CD4-positive, alpha-beta memory T cell (primary cell): ENCODE measurements around the gene HDGFL2. TPM values are rescaled to one million over a fixed set of nuclear protein-coding genes. Genes with fewer than 3 reads are reported as not detected.

Experiments
- CTCF ChIA-PET: fragments of 350-600 bp; sonication (Branson Sonifier 250); formaldehyde crosslinking; loops from one replicate; lab custom pipeline; 2021; ENCODE audit warnings: inconsistent platforms; ENCODE audit not compliant: partially characterized antibody; lab: Charles Lee
- POLR2A ChIA-PET: fragments of 350-600 bp; sonication (Branson Sonifier 250); formaldehyde crosslinking; loops from one replicate; lab custom pipeline; 2021; ENCODE audit not compliant: partially characterized antibody; lab: Charles Lee
- DNase-seq, 5 donors: peaks; one replicate each; pipeline versions ENCODE4 v3.0.0 to v3.0.0-alpha.2; 2020 to 2022; ENCODE audit warnings: mixed read lengths in 1 of 5
- H3K27ac ChIP-seq: one replicate; pipeline ENCODE4 v1.7.0; 2013; ENCODE audit warnings: low read depth, low read length
- H3K27me3 ChIP-seq: 2 replicates; pipeline ENCODE4 v1.7.0; 2013; ENCODE audit warnings: mild to moderate bottlenecking, low read length, moderate library complexity; ENCODE audit not compliant: insufficient read depth
- H3K36me3 ChIP-seq: 2 replicates; pipeline ENCODE4 v1.7.0; 2013; ENCODE audit warnings: mild to moderate bottlenecking, low read length, moderate library complexity; ENCODE audit not compliant: insufficient read depth
- H3K4me1 ChIP-seq: 2 replicates; pipeline ENCODE4 v1.7.0; 2013; ENCODE audit warnings: mild to moderate bottlenecking, low read length, moderate library complexity; ENCODE audit not compliant: insufficient read depth
- H3K4me3 ChIP-seq, 2 donors: one replicate each; pipeline ENCODE4 v1.7.0; 2013; ENCODE audit warnings: low read length in 2 of 2, mild to moderate bottlenecking in 1 of 2
- H3K9me3 ChIP-seq, 2 donors: one replicate each; pipeline ENCODE4 v1.7.0; 2013; ENCODE audit warnings: low read length in 2 of 2, control low read depth in 1 of 2; ENCODE audit not compliant: control insufficient read depth in 1 of 2
- H3K27ac Mint-ChIP-seq, 7 donors: one replicate each; pipeline ENCODE4 v1.8.0; 2020 to 2021; ENCODE audit warnings: mixed read lengths in 7 of 7, mild to moderate bottlenecking in 6 of 7, inconsistent platforms in 3 of 7, moderate library complexity in 3 of 7
- H3K27me3 Mint-ChIP-seq, 2 donors: one replicate each; pipeline ENCODE4 v1.8.0; 2020 to 2021; ENCODE audit warnings: mixed read lengths in 2 of 2
- H3K36me3 Mint-ChIP-seq, 2 donors: one replicate each; pipeline ENCODE4 v1.8.0; 2020 to 2021; ENCODE audit warnings: mixed read lengths in 2 of 2, inconsistent platforms in 1 of 2, mild to moderate bottlenecking in 1 of 2
- H3K4me1 Mint-ChIP-seq, 4 donors: one replicate each; pipeline ENCODE4 v1.8.0; 2020 to 2021; ENCODE audit warnings: mixed read lengths in 4 of 4, mild to moderate bottlenecking in 1 of 4
- H3K4me3 Mint-ChIP-seq, 8 donors: one replicate each; pipeline ENCODE4 v1.8.0; 2020 to 2021; ENCODE audit warnings: mixed read lengths in 8 of 8, mild to moderate bottlenecking in 7 of 8, moderate library complexity in 6 of 8, inconsistent platforms in 3 of 8
- H3K9me3 Mint-ChIP-seq, 8 donors: one replicate each; pipeline ENCODE4 v1.8.0; 2020 to 2021; ENCODE audit warnings: mixed read lengths in 8 of 8, mild to moderate bottlenecking in 5 of 8, inconsistent platforms in 3 of 8, moderate library complexity in 1 of 8
- intact Hi-C: fragments of 100-400 bp; cut with micrococcal nuclease; formaldehyde crosslinking; loops from one replicate; pipeline ENCODE4 v1.15.1; 2023
- polyA plus RNA-seq, 2 donors: library from polyadenylated mRNA; unstranded; fragments of 300-500 nt; fragmentation: Illumina TruSeq; gene quantifications; one replicate each; pipeline ENCODE4 v1.2.3, GENCODE V29; 2021
- total RNA-seq, 2 experiments: library from RNA; stranded (reverse); gene quantifications; one replicate each; pipeline ENCODE4 v1.2.3, GENCODE V29; 2021

Gene HDGFL2
- total and polyA plus RNA-seq, 4 experiments from 2014 or later: 3.5 to 39.7 (median 31.3) TPM

GRCh38 chr19:4501691-4502090 lies 29.6 kb downstream of the HDGFL2 start:
- Histone ChIP-seq H3K27ac (no peak overlapping the region), H3K27me3 (no peaks in the 10 kb centered on the region), H3K9me3 (no peaks in the 10 kb centered on the region), H3K4me1 (no peaks in the 10 kb centered on the region), H3K4me3 (no peak overlapping the region), H3K36me3 (peaks cover 6% of the 10 kb centered on the region)
- Mint-ChIP-seq H3K27ac (no peak overlapping the region), H3K9me3 (no peaks in the 10 kb centered on the region), H3K4me1 (no peaks in the 10 kb centered on the region), H3K4me3 (no peak overlapping the region), H3K27me3 (no peaks in the 10 kb centered on the region), H3K36me3 (peaks cover 12 to 14% of the 10 kb centered on the region in 2 donors)
- DNase-seq: no peak
- intact Hi-C loops: no loop called here
- POLR2A ChIA-PET: no interaction called here
- CTCF ChIA-PET: no interaction called here

GRCh38 chr19:4502282-4503131 lies 30.4 kb downstream of the HDGFL2 start:
- POLR2A ChIA-PET: no interaction called here
- no peak for DNase-seq
- no peaks in the 10 kb centered on the region for H3K9me3 ChIP-seq
- no peaks in the 10 kb centered on the region for H3K4me1 Mint-ChIP-seq
- no peak overlapping the region for H3K4me3 ChIP-seq
- peaks cover 11 to 12% of the 10 kb centered on the region in 2 donors for H3K36me3 Mint-ChIP-seq
- intact Hi-C loops: no loop called here
- H3K27ac Mint-ChIP-seq: no peak overlapping the region
- CTCF ChIA-PET: no interaction called here
- H3K27me3 ChIP-seq: no peaks in the 10 kb centered on the region
- H3K27me3 Mint-ChIP-seq: no peaks in the 10 kb centered on the region
- no peak overlapping the region for H3K27ac ChIP-seq
- no peaks in the 10 kb centered on the region for H3K4me1 ChIP-seq
- H3K4me3 Mint-ChIP-seq: no peak overlapping the region
- H3K36me3 ChIP-seq: peaks cover 6% of the 10 kb centered on the region
- peaks cover 0 to 2% (median 0%) of the 10 kb centered on the region in 8 donors for H3K9me3 Mint-ChIP-seq

GRCh38 chr19:4503132-4503824 lies 31.2 kb downstream of the HDGFL2 start:
- POLR2A ChIA-PET: no interaction called here
- Histone ChIP-seq H3K4me3 (no peak overlapping the region), H3K4me1 (no peaks in the 10 kb centered on the region), H3K9me3 (no peaks in the 10 kb centered on the region), H3K36me3 (peaks cover 4% of the 10 kb centered on the region), H3K27ac (no peak overlapping the region), H3K27me3 (no peaks in the 10 kb centered on the region)
- H3K27ac Mint-ChIP-seq: no peak overlapping the region
- H3K27me3 Mint-ChIP-seq: no peaks in the 10 kb centered on the region
- intact Hi-C loops: no loop called here
- H3K9me3 Mint-ChIP-seq: peaks cover 0 to 2% (median 0%) of the 10 kb centered on the region in 8 donors
- DNase-seq: no peak
- CTCF ChIA-PET: no interaction called here
- H3K4me3 Mint-ChIP-seq: no peak overlapping the region
- no peaks in the 10 kb centered on the region for H3K4me1 Mint-ChIP-seq
- peaks cover 11 to 12% of the 10 kb centered on the region in 2 donors for H3K36me3 Mint-ChIP-seq

GRCh38 chr19:4503825-4504170 lies 31.7 kb downstream of the HDGFL2 start:
- ChIA-PET POLR2A (no interaction called here), CTCF (interaction anchor here (1.4 kb wide), 1 partner anchor 21 kb away, joined by 3 read pairs; no protein-coding TSS in a partner anchor)
- no peaks in the 10 kb centered on the region for H3K4me1 ChIP-seq
- H3K9me3 ChIP-seq: no peaks in the 10 kb centered on the region
- no peaks in the 10 kb centered on the region for H3K27me3 ChIP-seq
- Mint-ChIP-seq H3K9me3 (peaks cover 0 to 2% (median 0%) of the 10 kb centered on the region in 8 donors), H3K4me1 (no peaks in the 10 kb centered on the region), H3K27ac (no peak overlapping the region), H3K4me3 (no peak overlapping the region), H3K27me3 (no peaks in the 10 kb centered on the region), H3K36me3 (peaks cover 11 to 12% of the 10 kb centered on the region in 2 donors)
- H3K4me3 ChIP-seq: no peak overlapping the region
- H3K27ac ChIP-seq: no peak overlapping the region
- intact Hi-C loops: no loop called here
- H3K36me3 ChIP-seq: no peaks in the 10 kb centered on the region
- DNase-seq: no peak

GRCh38 chr19:4504297-4504701 lies 32.2 kb downstream of the HDGFL2 start:
- Mint-ChIP-seq H3K36me3 (peaks cover 11% of the 10 kb centered on the region in 2 donors), H3K4me3 (no peak overlapping the region), H3K27ac (no peak overlapping the region), H3K27me3 (no peaks in the 10 kb centered on the region), H3K4me1 (no peaks in the 10 kb centered on the region), H3K9me3 (peaks cover 0 to 2% (median 0%) of the 10 kb centered on the region in 8 donors)
- ChIA-PET CTCF (interaction anchor here (1.4 kb wide), 1 partner anchor 21 kb away, joined by 3 read pairs; no protein-coding TSS in a partner anchor), POLR2A (no interaction called here)
- no peaks in the 10 kb centered on the region for H3K4me1 ChIP-seq
- H3K27me3 ChIP-seq: no peaks in the 10 kb centered on the region
- H3K36me3 ChIP-seq: no peaks in the 10 kb centered on the region
- intact Hi-C loops: no loop called here
- H3K4me3 ChIP-seq: no peak overlapping the region
- no peaks in the 10 kb centered on the region for H3K9me3 ChIP-seq
- DNase-seq: no peak
- no peak overlapping the region for H3K27ac ChIP-seq

- no peak for DNase-seq
- Histone ChIP-seq H3K27ac (no peak overlapping the region), H3K36me3 (no peaks in the 10 kb centered on the region), H3K4me3 (no peak overlapping the region), H3K9me3 (no peaks in the 10 kb centered on the region), H3K4me1 (no peaks in the 10 kb centered on the region), H3K27me3 (no peaks in the 10 kb centered on the region)
- H3K9me3 Mint-ChIP-seq: peaks cover 0 to 2% (median 0%) of the 10 kb centered on the region in 8 donors
- ChIA-PET CTCF (interaction anchor here (1.4 kb wide), 1 partner anchor 20 kb away, joined by 3 read pairs; no protein-coding TSS in a partner anchor), POLR2A (no interaction called here)
- H3K4me1 Mint-ChIP-seq: no peaks in the 10 kb centered on the region
- H3K4me3 Mint-ChIP-seq: no peak overlapping the region
- intact Hi-C loops: no loop called here
- H3K27me3 Mint-ChIP-seq: no peaks in the 10 kb centered on the region
- H3K27ac Mint-ChIP-seq: no peak overlapping the region
- peaks cover 5 to 9% of the 10 kb centered on the region in 2 donors for H3K36me3 Mint-ChIP-seq
Measured at GRCh38 chr19:4504891-4505569, 32.9 kb downstream of the HDGFL2 start.
